CD4-positive, alpha-beta T cell treated with Interleukin-15 for 1 hour (primary cell): ENCODE measurements around the gene ATG7.
"Not testable (repeated sequence)": the region's sequence is repeated elsewhere in the genome, so short reads cannot be mapped to it uniquely, and the experiment has no call there.

ENCODE experiments used
- DNase-seq: peaks from one replicate; pipeline ENCODE4 v3.0.0-alpha.2; 2020

ATG7 gene

DNA sequence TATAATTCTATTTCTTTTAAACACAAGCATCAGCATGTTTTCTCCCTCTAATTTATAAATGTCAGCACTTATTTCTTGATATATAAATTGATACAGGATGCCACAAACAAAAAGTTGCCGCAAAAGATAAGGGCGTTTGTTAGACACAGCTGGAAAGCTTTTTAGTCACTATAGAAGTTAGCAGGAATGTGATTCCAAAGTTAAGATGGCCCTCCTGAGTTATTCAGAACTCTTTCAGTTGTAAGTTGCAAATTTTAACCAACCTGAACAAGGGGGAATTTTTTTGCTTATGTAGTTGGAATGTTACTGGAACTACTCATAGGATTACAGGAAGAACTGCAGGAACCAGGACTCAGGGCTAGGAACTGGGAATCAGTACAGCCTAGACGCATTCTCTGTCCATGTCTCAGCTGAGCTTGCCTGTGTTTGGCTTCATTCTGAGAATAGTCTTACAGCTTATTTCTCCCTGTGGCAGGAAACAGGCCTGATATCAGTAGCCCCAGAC lies 205.3 kb downstream of the ATG7 start:
- no peak for DNase-seq

DNA sequence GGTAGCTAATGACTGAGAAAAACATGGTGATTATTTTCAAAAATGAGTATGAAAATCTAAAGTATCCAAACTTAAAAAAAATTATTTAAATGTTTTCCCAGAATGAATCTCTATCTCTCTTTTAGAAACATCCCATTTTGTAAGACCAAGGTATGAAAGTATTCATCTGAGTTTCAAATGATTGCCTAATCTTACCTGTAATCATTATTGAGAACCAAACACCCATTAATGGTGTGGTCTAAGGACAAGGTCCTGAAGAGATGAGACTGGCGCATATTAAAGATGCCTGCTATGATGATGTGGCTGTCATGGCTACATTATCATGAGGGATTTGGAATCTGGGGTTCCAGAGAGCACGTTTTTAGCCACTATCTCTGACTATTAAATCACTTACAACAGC lies 206.0 kb downstream of the ATG7 start:
- no peak for DNase-seq

DNA sequence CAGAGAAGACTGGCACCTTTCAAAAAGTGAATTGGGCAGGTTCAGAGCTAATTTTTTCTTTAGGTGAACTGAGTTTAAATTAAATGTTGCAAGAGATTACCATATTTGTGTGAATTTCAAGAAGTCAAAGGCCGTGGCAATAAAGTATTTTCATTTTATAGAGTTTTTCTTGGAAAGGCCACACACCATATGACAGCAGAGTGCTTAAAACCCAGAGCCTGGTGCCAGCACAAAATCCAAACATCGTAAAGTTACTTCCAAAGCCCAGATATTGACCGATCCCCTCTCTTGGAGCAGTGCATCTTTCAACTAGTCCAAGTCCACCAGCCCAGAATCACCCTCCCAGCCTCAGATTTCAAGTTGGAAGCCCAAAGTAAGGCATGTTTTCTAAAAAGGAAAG lies 207.0 kb downstream of the ATG7 start:
- DNase-seq = no peak

DNA sequence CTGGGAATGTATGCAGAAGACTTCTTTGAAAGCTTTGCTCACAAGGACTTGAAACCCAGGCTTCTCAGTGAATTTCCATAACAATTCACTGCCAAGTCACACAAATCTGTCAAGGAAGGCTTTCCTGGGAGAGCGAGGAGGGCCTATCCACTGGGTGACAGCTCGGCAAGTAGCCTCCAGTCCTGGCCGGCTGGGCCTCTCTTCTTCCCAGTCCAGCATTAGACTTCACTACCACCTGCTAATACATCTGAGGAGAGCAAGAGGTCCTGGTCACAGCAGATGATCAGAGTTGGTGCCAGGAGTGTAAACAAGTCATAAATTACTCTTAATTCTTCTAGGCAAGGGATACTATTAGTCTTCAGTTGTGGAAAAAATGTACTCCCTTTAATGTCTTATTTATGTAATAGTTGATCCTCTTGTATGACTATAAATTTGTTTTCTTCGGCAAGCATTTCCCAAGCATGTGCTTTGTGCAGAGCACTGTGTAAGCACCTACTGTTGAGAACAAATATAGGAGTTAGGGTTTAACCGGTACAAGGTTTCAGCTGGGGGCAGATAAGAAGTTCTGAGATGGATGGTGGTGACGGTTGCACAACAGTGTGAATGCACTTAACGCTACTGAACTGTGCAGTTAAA lies 208.6 kb downstream of the ATG7 start:
- DNase-seq = no peak

DNA sequence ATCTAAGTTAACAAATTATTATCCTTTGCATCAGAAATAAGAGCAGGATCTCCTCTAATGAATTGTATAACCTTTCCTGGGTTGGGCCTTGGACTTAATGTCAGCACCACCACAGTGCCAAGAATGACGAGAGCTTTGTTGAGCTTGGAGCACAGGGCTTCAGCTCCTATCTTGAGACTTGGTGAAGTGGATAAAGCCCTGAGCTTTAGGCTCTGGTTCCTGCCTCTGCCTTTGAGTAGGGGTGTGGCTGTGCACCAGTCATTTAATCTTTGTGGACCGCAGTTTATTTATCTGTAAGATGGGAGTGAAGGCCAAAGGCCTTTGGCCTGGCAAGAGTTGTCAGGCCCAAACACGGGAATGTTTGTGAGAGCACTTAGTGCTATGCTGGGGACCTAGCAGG lies 209.4 kb downstream of the ATG7 start:
- no peak for DNase-seq

DNA sequence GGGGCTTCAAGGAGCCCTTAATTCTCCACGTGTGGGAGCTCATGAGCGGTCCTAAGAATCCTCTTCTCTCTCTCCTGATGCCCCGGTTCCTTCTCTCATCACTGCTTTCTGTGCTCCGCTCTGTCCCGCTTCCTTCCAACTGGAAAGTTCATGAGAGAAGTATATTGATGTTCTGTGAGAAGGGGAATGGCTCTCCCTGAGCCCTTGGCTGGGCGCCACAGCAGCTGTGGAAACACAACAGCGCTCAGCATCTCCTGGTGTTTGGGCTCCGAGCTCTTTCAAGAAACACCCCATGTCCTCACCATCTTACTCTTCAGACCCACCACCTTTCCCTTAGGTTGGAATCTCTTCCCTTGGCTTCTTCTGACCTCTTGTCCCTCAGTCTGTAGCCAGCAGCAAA lies 209.8 kb downstream of the ATG7 start:
- DNase-seq = no peak

DNA sequence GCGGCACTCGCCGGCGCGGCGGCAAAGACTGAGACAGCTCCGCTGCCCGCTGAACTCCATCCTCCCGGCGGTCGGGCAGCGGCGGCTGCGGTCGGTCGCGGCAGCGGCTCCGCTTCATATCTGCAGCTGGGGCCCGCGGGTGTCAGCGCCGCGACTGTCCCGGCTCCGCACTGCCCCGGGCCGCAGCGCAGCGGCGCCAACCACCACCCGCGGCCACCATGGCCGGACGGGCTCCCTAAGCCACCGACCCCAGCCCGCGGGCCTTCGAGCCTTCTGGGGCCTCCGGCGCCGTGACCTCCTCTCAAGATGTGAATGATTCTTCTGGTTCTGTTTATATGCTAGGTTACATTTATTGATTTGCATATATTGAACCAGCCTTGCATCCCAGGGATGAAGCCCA lies 216.2 kb downstream of the ATG7 start:
- not testable (repeated sequence) for DNase-seq

DNA sequence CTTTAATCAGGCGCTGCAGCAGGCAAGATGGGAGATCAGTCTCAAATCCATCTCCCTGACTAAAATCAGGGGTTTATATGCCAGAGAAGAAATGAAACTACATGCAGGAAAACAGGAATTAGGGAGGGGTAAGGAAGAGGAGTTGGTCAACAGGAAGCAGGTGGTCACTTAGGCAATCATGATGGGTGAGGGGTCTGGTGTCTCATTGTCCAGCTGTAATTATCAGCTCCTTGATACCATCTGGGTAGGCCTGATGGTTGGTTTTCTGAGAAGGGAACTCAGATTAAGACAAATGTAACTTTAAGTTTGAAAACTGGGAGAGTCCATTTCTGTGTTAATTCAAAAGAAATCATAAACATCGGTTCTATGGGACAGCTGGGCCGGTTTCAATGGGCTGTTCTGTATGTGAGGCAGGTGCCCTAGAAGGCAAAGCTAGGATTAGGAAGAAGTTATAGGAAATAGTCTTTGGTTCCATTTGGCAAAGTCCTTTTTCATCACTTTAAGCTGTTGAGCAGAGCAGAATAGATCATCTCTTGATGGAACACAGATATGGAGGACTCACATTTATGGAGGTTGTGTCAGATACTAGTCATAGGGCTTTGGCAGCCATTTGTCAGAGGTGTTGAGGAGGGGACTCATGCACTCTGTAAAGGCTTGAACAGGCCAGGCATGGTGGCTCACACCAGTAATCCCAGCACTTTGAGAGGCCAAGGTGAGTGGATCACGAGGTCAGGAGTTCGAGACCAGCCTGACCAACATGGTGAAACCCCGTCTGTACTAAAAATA lies 222.1 kb downstream of the ATG7 start:
- DNase-seq = no peak

DNA sequence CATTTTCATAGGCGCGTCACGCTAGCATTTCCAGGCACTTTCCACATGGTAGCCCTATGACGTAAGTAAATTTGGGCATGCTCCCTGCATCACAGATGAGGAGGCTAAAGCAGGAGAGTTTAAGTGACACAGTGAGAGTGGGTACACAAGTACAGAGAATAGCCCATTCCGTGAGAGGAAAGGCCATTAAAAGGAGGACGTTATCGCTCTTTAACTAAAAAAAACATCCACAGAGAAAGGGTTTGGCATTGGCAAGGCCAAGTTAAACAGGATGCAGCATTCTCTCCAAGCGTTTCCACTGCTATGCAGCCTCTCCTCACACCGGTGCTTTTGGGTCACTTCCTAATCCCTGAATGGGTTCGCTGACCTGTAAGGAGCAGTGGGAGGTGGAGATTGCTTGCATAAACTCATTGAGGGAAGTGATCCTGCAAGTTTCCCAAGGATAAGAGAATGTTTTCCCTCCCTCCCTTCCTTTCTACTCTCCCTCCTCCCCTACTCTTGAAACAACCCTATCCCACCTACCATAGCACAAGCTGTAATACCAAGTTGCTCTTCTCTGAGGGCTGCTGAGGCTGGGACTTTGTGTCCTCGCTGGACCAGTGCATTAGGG lies 223.9 kb downstream of the ATG7 start:
- DNase-seq = no peak

DNA sequence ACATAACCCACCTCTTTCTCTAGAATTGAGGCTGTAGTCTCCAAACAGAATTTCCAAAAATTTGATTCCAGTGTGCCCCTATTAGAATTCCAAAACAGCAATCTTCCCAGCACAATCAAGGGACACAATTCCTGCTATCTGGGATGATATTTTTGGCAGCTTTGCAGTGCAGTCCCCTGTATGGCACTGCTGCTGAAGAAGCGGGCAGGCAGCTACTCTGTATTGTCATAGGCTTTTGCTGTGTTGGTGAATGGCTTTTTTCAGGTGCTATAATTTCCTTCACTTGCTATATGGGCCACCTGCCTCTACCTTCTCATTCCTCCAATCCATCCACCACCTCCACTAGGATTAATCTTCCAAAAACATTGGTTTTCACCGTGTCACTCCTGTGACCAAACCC lies 226.0 kb downstream of the ATG7 start:
- DNase-seq = no peak

DNA sequence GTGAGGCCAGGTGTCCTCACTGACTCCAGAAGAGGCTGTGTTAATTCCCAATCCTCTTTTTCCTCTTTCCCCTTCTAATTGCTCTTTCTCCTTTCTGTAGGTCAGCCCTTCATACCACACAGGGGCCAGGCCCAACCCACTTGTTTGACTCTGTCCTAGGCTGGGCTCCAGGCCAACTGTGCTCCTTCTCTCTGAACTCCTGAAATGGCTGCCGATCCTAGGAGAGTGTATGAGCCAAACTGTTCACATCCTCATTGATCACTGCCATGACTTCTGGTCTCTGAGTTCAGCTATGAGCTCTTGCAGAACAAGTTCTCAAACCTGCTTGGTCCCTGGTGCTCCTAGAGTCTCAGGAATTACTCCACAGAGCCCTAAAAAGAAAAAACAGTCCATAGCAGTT lies 226.4 kb downstream of the ATG7 start:
- DNase-seq = no peak

DNA sequence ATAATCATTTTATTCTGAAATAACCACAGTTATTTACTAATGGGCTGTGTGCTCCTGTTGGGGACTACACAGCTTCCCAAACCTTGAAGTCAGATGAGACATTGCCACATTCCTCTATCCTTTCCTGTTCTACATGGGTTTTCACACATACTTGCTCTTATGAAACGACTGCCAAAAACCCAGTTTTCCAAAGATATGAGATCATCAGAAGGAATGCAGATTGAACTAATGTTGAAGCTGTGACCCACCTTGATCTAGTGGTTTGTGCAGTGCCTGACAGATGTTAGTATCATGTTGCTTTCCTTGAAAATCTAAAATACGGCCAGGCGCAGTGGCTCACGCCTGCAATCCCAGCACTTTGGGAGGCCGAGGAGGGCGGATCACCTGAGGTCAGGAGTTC lies 226.9 kb downstream of the ATG7 start:
- no peak for DNase-seq

DNA sequence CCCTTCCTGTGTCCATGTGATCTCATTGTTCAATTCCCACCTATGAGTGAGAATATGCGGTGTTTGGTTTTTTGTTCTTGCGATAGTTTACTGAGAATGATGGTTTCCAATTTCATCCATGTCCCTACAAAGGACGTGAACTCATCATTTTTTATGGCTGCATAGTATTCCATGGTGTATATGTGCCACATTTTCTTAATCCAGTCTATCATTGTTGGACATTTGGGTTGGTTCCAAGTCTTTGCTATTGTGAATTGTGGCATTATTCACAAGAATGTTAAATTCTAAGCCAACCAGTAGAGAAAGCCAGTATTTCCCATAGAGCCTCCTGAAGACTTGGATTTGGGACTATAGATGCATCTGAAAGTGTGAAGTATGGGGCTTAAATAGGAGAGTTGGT lies 230.2 kb downstream of the ATG7 start:
- not testable (repeated sequence) for DNase-seq

DNA sequence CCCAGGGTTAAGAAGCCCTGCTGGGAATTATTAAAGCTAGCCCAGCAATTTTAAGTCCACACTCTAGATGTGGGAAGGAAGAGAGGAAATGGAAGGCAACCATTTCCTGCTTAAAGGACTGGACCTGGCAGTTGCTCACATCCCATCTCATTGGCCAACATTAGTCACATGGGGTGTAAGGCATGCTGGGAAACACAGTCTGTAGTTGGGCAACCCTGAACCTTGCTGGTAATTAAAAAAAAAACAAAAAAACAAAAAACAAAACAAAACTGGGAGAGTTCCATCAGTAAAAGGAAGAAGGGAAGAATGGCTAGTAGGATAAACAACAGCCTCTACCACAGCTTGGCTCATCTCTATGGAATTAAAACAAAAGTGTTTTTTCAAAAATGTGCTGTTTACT lies 235.5 kb downstream of the ATG7 start:
- DNase-seq = no peak

DNA sequence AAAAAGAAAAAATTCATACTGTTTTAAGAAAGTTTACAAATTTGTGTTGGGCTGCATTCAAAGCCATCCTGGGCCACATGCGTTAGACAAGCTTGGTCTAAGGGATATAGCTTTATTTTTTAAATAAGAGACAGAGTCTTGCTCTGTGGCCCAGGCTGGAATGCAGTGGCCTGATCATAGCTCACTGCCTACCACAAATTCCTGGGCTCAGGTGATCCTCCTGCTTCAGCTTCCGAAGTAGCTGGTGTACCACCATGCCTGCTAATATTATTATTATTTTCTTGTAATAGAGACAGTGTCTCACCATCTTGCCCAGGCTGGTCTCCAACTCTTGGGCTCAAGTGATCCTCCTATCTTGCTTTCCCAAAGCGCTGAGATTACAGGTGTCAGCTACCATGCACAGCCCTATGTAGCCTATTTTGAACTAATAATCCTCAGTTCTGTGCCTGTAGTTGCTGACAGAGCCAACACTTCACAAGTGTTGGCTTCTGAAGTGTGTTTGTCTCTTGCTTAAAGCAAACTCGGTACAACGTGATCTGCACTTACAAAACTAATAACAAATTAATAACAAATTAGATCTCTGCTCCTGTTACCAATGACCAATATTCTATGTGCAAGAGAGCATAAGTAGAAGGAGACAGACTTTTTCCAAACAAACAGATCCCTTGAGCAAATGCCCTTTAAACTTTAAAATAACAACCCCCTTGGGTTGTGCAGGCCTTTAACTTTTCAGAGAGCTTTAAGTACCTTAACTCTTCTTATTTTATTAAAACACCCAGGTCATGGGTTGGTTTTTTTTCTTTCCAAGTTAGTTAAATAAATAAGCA lies 236.4 kb downstream of the ATG7 start:
- no peak for DNase-seq

DNA sequence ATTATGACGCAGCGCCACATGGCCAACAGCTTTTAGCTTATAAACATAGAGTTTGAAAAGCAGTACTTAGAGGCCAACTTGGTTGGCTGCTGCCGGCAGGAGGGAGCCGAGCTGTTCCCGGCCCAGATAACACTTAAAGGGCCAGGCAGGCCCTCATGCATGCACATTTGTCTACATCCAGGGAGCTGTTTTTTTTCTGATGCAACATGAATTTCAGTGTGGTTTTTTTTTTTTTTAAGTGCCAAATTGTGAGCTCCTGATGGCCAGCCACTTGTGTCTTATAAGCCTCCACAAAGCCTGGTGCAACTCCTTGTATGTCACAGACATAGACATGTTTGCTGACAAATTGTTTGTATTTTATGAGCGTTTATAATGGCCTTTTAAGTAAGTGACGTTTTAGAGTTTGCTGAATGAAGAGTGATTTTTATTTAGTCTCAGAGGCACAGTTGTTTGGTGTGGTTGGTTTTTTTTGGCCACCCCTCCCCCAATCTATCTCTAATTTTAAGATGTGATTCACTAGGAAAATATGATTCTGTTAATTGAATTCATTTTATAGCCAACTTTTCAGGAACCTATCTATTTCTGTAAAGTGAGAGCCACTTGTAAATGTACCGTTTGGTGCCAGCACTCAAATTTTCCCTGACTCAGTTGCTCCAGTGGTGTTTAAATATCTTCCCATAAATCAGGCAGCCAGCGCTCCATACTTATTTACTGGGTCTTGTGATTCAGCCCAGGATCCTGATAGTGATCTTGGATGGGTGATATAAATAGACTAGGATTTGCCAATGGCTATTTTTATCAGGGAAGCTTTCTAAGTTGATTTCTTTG lies 237.2 kb downstream of the ATG7 start:
- no peak for DNase-seq

DNA sequence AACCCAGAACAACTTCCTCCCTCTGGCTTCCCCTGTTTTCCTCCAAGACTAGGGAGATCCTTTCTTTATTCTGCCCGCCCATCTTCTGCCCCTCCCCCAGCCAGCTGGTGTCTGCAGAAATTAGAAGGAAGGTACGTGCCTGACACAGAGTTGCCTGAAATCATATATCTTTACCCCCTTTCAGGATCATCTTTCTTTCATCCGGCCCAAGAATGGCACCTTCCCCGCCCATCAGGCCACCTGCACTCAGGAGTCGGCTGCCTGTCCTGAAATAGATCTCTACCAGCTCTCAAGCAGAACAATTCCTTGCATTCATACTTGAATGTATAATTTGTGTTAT lies 237.8 kb downstream of the ATG7 start:
- DNase-seq = no peak

DNA sequence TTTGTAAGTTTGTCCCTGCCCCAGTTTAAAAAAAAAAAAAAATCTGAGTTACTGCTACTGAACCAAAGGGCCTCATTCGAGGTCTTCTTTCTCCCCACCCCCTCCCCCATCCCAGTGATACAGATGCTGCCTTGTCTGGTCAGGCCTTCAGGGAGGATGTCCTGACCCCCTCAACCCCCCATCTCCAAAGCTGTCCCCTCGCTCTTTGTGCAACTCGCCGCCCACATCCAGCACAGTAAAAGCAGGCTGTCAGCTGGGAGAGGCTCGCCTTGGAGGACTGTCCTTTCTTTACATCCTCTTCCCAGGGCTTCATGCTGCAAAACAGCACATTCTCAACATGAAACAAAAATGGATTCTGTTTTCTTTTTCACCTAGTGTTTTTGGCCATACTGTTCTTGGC lies 238.2 kb downstream of the ATG7 start:
- no peak for DNase-seq

DNA sequence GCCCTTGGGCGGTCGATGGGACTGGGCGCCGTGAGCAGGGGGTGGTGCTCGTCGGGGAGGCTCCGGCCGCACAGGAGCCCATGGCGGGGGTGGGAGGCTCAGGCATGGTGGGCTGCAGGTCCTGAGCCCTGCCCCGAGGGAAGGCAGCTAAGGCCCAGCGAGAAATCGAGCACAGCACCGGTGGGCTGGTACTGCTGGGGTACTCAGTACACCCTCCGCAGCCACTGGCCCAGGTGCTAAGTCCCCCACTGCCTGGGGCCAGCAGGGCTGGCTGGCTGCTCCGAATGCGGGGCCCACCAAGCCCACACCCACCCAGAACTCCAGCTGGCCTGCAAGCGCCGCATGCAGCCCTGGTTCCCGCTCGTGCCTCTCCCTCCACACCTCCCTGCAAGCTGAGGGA lies 239.4 kb downstream of the ATG7 start:
- not testable (repeated sequence) for DNase-seq

DNA sequence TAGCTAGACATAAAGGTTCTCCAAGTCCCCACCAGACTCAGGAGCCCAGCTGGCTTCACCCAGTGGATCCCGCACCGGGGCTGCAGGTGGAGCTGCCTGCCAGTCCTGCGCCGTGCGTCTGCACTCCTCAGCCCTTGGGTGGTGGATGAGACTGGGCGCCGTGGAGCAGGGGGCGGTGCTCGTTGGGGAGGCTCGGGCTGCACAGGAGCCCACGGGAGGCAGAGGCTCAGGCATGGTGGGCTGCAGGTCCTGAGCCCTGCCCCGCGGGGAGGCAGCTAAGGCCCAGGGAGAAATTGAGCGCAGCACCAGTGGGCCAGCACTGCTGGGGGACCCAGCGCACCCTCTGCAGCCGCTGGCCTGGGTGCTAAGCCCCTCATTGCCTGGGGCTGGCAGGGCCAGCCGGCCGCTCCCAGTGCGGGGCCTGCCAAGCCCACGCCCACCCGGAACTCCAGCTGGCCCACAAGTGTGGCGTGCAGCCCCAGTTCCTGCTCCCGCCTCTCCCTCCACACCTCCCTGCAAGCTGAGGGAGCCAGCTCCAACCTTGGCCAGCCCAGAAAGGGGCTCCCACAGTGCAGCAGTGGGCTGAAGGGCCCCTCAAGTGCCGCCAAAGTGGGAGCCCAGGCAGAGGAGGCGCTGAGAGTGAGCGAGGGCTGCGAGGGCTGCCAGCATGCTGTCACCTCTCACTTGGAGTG lies 241.1 kb downstream of the ATG7 start:
- DNase-seq = not testable (repeated sequence)

DNA sequence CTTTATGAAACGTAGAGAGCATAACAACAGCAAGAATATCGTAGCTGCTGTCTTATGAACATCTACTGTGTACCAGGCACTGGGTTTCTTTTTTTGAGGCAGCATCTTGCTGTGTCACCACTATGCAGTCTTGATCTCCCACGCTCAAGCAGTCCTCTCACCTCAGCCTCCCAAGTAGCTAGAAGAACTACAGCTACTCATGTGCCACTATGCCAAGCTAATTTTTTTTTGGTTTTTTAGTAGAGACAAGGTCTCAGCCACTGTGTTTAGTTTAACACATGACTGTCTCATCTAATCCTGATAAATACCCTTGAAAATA lies 241.6 kb downstream of the ATG7 start:
- no peak for DNase-seq

DNA sequence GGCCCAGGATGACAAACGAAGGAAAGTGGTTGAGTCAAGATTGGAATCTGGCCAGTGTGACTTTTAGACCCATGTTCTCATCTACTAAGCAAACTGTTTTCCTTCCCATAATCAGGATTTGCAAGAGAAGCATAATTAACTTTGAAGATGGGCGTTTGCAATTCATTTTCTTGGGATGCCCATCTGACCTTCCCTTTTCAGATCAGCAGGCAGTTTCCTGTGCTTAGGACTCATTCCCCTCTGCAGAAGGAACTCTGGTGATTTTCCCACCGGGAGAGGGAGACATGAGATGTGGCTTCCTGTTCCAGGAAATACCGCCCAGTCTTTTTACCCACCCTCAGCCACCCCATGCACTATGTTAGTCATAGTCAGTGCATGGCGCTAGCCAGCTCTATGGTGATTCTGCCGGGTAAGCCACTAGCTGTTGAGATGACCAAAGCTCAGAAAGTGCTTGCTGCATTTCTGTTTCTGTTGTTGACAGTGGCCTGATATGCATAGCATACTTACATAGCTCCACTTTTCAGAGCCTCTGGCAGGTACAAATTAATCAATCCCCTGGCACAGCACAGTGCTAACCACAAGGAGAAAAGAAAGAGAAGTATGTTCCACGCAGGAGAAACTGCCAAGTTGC lies 242.1 kb downstream of the ATG7 start:
- no peak for DNase-seq
